GM23338 (cell line): ENCODE results near the gene PPP1R3G.

Experiments used
- CREB1 ChIP-seq: fragments of 250-450 bp; sonication (Bioruptor Pico); IDR thresholded peaks from 2 replicates; pipeline ENCODE4 v1.5.0; 2020; ENCODE audit warnings: low read depth, mild to moderate bottlenecking, moderate library complexity
- EZH2 ChIP-seq: fragments of 200-600 bp; sonication (generic); IDR thresholded peaks from one replicate; pipeline ENCODE4 v1.8.0; 2017; ENCODE audit warnings: antibody characterized with exemption, mild to moderate bottlenecking, low read depth; ENCODE audit not compliant: unreplicated experiment
- EZH2phosphoT487 ChIP-seq: fragments of 200-600 bp; sonication (generic); IDR thresholded peaks from one replicate; pipeline ENCODE4 v1.8.1; 2018; ENCODE audit warnings: antibody characterized with exemption; ENCODE audit not compliant: unreplicated experiment
- JUNB ChIP-seq: IDR thresholded peaks from one replicate; pipeline ENCODE4 v1.6.1; 2016; ENCODE audit warnings: antibody characterized with exemption; ENCODE audit not compliant: unreplicated experiment
- POLR2AphosphoS5 ChIP-seq: IDR thresholded peaks from 2 replicates; pipeline ENCODE4 v1.6.1; 2016; ENCODE audit warnings: antibody characterized with exemption, low read depth
- STAT1 ChIP-seq: IDR thresholded peaks from one replicate; pipeline ENCODE4 v1.6.1; 2016; ENCODE audit warnings: antibody characterized with exemption; ENCODE audit not compliant: unreplicated experiment
- TF ChIP-seq, protein P1 (sequence below), 2 experiments: fragments of 200-600 bp in 1 of 2; sonication (generic) in 1 of 2; conservative IDR thresholded peaks; 2 replicates each; pipeline versions ENCODE4 v1.5.1 to v1.6.1; 2016 to 2017; ENCODE audit warnings: antibody characterized with exemption in 2 of 2, low read depth in 2 of 2, mild to moderate bottlenecking in 2 of 2, moderate library complexity in 1 of 2
- TF ChIP-seq, protein P2 (sequence below): IDR thresholded peaks from one replicate; pipeline ENCODE4 v1.6.1; 2018; ENCODE audit warnings: antibody characterized with exemption; ENCODE audit not compliant: unreplicated experiment
- TF ChIP-seq, protein P3 (sequence below): fragments of 250-450 bp; sonication (Bioruptor Pico); IDR thresholded peaks from 2 replicates; pipeline ENCODE4 v1.5.0; 2020; ENCODE audit warnings: mild to moderate bottlenecking, moderate library complexity

DNA sequence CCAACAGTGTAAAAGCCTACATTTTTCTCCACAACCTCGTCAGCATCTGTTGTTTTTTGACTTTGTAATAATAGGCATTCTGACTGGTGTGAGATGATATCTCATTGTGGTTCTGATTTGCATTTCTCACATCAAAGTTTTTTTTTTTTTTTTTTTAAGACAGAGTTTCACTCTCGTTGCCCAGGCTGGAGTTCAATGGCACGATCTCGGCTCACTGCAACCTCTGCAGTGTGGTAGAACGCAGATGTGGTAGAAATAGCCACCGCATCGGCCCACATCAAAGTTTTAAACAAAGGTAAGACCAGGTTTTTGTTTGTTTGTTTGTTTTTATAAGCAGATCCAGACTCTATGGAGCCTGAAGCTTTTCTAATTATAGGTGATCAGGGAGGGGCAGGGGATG, 12.7 kb upstream of the PPP1R3G start:
- no peak for TF ChIP-seq EZH2
- TF ChIP-seq, protein P1, sequence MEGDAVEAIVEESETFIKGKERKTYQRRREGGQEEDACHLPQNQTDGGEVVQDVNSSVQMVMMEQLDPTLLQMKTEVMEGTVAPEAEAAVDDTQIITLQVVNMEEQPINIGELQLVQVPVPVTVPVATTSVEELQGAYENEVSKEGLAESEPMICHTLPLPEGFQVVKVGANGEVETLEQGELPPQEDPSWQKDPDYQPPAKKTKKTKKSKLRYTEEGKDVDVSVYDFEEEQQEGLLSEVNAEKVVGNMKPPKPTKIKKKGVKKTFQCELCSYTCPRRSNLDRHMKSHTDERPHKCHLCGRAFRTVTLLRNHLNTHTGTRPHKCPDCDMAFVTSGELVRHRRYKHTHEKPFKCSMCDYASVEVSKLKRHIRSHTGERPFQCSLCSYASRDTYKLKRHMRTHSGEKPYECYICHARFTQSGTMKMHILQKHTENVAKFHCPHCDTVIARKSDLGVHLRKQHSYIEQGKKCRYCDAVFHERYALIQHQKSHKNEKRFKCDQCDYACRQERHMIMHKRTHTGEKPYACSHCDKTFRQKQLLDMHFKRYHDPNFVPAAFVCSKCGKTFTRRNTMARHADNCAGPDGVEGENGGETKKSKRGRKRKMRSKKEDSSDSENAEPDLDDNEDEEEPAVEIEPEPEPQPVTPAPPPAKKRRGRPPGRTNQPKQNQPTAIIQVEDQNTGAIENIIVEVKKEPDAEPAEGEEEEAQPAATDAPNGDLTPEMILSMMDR (conservative IDR thresholded peaks at IDR 0.05; ENCODE audit: low read depth in 2 of 2): no peak
- TF ChIP-seq POLR2AphosphoS5: no peak
- TF ChIP-seq, protein P2, sequence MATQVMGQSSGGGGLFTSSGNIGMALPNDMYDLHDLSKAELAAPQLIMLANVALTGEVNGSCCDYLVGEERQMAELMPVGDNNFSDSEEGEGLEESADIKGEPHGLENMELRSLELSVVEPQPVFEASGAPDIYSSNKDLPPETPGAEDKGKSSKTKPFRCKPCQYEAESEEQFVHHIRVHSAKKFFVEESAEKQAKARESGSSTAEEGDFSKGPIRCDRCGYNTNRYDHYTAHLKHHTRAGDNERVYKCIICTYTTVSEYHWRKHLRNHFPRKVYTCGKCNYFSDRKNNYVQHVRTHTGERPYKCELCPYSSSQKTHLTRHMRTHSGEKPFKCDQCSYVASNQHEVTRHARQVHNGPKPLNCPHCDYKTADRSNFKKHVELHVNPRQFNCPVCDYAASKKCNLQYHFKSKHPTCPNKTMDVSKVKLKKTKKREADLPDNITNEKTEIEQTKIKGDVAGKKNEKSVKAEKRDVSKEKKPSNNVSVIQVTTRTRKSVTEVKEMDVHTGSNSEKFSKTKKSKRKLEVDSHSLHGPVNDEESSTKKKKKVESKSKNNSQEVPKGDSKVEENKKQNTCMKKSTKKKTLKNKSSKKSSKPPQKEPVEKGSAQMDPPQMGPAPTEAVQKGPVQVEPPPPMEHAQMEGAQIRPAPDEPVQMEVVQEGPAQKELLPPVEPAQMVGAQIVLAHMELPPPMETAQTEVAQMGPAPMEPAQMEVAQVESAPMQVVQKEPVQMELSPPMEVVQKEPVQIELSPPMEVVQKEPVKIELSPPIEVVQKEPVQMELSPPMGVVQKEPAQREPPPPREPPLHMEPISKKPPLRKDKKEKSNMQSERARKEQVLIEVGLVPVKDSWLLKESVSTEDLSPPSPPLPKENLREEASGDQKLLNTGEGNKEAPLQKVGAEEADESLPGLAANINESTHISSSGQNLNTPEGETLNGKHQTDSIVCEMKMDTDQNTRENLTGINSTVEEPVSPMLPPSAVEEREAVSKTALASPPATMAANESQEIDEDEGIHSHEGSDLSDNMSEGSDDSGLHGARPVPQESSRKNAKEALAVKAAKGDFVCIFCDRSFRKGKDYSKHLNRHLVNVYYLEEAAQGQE: no peak
- TF ChIP-seq STAT1: no peak
- no peak for TF ChIP-seq EZH2phosphoT487
- TF ChIP-seq, protein P3, sequence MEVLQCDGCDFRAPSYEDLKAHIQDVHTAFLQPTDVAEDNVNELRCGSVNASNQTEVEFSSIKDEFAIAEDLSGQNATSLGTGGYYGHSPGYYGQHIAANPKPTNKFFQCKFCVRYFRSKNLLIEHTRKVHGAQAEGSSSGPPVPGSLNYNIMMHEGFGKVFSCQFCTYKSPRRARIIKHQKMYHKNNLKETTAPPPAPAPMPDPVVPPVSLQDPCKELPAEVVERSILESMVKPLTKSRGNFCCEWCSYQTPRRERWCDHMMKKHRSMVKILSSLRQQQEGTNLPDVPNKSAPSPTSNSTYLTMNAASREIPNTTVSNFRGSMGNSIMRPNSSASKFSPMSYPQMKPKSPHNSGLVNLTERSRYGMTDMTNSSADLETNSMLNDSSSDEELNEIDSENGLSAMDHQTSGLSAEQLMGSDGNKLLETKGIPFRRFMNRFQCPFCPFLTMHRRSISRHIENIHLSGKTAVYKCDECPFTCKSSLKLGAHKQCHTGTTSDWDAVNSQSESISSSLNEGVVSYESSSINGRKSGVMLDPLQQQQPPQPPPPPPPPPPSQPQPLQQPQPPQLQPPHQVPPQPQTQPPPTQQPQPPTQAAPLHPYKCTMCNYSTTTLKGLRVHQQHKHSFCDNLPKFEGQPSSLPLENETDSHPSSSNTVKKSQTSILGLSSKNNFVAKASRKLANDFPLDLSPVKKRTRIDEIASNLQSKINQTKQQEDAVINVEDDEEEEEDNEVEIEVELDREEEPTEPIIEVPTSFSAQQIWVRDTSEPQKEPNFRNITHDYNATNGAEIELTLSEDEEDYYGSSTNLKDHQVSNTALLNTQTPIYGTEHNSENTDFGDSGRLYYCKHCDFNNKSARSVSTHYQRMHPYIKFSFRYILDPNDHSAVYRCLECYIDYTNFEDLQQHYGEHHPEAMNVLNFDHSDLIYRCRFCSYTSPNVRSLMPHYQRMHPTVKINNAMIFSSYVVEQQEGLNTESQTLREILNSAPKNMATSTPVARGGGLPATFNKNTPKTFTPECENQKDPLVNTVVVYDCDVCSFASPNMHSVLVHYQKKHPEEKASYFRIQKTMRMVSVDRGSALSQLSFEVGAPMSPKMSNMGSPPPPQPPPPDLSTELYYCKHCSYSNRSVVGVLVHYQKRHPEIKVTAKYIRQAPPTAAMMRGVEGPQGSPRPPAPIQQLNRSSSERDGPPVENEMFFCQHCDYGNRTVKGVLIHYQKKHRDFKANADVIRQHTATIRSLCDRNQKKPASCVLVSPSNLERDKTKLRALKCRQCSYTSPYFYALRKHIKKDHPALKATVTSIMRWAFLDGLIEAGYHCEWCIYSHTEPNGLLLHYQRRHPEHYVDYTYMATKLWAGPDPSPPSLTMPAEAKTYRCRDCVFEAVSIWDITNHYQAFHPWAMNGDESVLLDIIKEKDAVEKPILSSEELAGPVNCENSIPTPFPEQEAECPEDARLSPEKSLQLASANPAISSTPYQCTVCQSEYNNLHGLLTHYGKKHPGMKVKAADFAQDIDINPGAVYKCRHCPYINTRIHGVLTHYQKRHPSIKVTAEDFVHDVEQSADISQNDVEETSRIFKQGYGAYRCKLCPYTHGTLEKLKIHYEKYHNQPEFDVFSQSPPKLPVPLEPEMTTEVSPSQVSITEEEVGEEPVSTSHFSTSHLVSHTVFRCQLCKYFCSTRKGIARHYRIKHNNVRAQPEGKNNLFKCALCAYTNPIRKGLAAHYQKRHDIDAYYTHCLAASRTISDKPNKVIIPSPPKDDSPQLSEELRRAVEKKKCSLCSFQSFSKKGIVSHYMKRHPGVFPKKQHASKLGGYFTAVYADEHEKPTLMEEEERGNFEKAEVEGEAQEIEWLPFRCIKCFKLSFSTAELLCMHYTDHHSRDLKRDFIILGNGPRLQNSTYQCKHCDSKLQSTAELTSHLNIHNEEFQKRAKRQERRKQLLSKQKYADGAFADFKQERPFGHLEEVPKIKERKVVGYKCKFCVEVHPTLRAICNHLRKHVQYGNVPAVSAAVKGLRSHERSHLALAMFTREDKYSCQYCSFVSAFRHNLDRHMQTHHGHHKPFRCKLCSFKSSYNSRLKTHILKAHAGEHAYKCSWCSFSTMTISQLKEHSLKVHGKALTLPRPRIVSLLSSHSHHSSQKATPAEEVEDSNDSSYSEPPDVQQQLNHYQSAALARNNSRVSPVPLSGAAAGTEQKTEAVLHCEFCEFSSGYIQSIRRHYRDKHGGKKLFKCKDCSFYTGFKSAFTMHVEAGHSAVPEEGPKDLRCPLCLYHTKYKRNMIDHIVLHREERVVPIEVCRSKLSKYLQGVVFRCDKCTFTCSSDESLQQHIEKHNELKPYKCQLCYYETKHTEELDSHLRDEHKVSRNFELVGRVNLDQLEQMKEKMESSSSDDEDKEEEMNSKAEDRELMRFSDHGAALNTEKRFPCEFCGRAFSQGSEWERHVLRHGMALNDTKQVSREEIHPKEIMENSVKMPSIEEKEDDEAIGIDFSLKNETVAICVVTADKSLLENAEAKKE: no peak
- no peak for TF ChIP-seq JUNB
- no peak for TF ChIP-seq CREB1 (CRISPR knock-in tag)
